ENCODE measurements around the gene TSHZ2. TPM values are rescaled to one million over a fixed set of nuclear protein-coding genes. Genes with fewer than 3 reads are reported as not detected.

TSHZ2 gene
- total and polyA plus RNA-seq, 2 experiments from 2014 or later = 1.1 to 5.2 TPM

DNA sequence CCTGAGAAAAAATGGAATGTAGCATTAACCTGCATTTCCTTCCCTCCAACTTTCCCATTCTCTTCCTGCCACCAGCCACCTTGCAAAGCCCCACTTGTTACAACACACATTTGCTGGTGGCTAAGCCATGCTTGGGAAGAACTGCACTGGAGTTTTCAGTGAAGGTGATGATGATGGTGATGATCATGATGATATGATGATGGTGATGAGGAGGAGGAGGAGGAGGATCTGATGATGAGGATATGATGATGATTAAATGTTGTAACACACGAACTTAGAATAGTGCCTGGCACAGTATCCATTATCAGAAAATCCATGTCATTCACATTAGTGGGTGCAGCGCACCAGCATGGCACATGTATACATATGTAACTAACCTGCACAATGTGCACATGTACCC, 297.2 kb downstream of the TSHZ2 start:
- H3K4me1 ChIP-seq (ENCODE audit: insufficient read depth) = no peaks in the 10 kb centered on the region
- no peak overlapping the region for H3K27ac ChIP-seq
- H4K20me1 ChIP-seq (ENCODE audit: insufficient read depth, poor library complexity, severe bottlenecking) = no peaks in the 10 kb centered on the region
- TF ChIP-seq, protein P1, sequence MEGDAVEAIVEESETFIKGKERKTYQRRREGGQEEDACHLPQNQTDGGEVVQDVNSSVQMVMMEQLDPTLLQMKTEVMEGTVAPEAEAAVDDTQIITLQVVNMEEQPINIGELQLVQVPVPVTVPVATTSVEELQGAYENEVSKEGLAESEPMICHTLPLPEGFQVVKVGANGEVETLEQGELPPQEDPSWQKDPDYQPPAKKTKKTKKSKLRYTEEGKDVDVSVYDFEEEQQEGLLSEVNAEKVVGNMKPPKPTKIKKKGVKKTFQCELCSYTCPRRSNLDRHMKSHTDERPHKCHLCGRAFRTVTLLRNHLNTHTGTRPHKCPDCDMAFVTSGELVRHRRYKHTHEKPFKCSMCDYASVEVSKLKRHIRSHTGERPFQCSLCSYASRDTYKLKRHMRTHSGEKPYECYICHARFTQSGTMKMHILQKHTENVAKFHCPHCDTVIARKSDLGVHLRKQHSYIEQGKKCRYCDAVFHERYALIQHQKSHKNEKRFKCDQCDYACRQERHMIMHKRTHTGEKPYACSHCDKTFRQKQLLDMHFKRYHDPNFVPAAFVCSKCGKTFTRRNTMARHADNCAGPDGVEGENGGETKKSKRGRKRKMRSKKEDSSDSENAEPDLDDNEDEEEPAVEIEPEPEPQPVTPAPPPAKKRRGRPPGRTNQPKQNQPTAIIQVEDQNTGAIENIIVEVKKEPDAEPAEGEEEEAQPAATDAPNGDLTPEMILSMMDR (IDR thresholded peaks at IDR 0.05; ENCODE audit: poor library complexity) = no peak
- no peak for TF ChIP-seq EZH2phosphoT487 (IDR thresholded peaks at IDR 0.05; ENCODE audit: low read depth, severe bottlenecking, unreplicated experiment)
- no peak for TF ChIP-seq EZH2 (IDR thresholded peaks at IDR 0.05; ENCODE audit: borderline replicate concordance)
- no peaks in the 10 kb centered on the region for H3K79me2 ChIP-seq
- no peaks in the 10 kb centered on the region for H3K27me3 ChIP-seq
- H3K36me3 ChIP-seq (replicated peaks; ENCODE audit: insufficient read depth, low read depth) = no peaks in the 10 kb centered on the region
- H3K4me3 ChIP-seq = no peak overlapping the region
- no peaks in the 10 kb centered on the region for H3K9me3 ChIP-seq (ENCODE audit: low read depth)
- DNase-seq (ENCODE audit: low spot score) = no peak
- no peak overlapping the region for H3K4me2 ChIP-seq
- WGBS (ENCODE audit: low lambda C conversion rate, missing lambda C conversion rate) = 94% methylated on average over 2 of the region's 2 CpGs
- no peaks in the 10 kb centered on the region for H3K9me2 ChIP-seq (replicated peaks; ENCODE audit: insufficient read depth)
- no peak overlapping the region for H2AFZ ChIP-seq

DNA sequence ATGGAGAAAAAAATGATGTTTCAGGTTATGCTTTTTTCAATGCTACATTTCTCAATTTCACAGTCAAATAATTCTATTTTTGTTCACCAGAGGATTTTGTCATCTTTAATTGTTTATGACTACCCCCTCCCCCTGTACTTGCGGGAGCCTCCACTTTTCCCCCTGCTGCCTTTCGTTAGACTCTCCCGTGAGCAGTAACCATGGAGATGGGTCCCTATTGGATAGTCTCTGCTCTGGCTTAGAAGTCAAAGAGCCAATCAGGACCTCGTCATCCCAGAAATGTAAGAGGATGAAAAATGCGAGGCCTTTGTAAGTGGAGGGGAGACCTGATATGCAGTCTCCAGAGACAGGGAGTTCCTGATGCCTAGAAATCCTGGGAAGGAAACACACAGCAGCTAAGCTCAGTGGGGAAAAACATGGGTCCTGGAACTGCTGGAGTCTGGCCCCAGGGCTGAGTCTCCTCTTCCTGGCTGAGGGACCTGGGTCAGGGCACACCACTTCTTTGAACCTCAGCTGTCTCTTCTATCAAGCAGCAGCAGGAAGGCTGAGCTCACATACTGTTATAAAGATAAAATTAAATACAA, 298.7 kb downstream of the TSHZ2 start:
- Histone ChIP-seq H3K9me2 (replicated peaks; ENCODE audit: insufficient read depth) (no peaks in the 10 kb centered on the region), H3K79me2 (no peaks in the 10 kb centered on the region), H3K4me2 (no peak overlapping the region), H4K20me1 (ENCODE audit: insufficient read depth, poor library complexity, severe bottlenecking) (no peaks in the 10 kb centered on the region), H3K36me3 (replicated peaks; ENCODE audit: insufficient read depth, low read depth) (no peaks in the 10 kb centered on the region), H3K9me3 (ENCODE audit: low read depth) (no peaks in the 10 kb centered on the region), H3K27me3 (no peaks in the 10 kb centered on the region), H3K4me3 (no peak overlapping the region), H2AFZ (no peak overlapping the region), H3K4me1 (ENCODE audit: insufficient read depth) (no peaks in the 10 kb centered on the region), H3K27ac (no peak overlapping the region)
- no peak for DNase-seq (ENCODE audit: low spot score)
- TF ChIP-seq, protein P1 (IDR thresholded peaks at IDR 0.05; ENCODE audit: poor library complexity) = no peak
- TF ChIP-seq EZH2 (IDR thresholded peaks at IDR 0.05; ENCODE audit: borderline replicate concordance) = no peak
- no peak for TF ChIP-seq EZH2phosphoT487 (IDR thresholded peaks at IDR 0.05; ENCODE audit: low read depth, severe bottlenecking, unreplicated experiment)
- 85% methylated on average over 5 of the region's 5 CpGs for WGBS (ENCODE audit: low lambda C conversion rate, missing lambda C conversion rate)

DNA sequence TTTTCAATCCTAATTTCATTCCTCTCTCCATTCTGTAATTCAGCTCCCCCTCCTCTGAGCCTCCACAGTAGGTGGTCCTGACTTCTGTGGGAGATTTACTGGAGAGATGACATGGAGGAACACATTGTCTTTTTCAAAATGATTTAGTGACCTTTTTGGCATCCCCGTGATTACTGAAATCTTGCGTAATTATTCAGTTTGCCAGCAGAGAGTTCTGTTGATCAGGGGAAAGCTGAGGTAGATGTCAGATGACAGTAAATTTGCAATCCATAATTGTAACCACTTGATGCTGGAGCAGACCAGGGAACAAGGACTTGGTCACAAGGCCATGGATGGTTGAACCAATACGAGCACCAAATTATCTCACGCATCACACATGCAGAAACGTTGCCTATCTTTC, 302.2 kb downstream of the TSHZ2 start:
- Histone ChIP-seq H2AFZ (no peak overlapping the region), H3K9me3 (ENCODE audit: low read depth) (no peaks in the 10 kb centered on the region), H3K4me3 (no peak overlapping the region), H3K79me2 (no peaks in the 10 kb centered on the region), H3K27me3 (no peaks in the 10 kb centered on the region), H3K4me2 (no peak overlapping the region), H4K20me1 (ENCODE audit: insufficient read depth, poor library complexity, severe bottlenecking) (no peaks in the 10 kb centered on the region), H3K9me2 (replicated peaks; ENCODE audit: insufficient read depth) (no peaks in the 10 kb centered on the region), H3K4me1 (ENCODE audit: insufficient read depth) (no peaks in the 10 kb centered on the region), H3K27ac (no peak overlapping the region), H3K36me3 (replicated peaks; ENCODE audit: insufficient read depth, low read depth) (no peaks in the 10 kb centered on the region)
- DNase-seq (ENCODE audit: low spot score) = no peak
- TF ChIP-seq EZH2 (IDR thresholded peaks at IDR 0.05; ENCODE audit: borderline replicate concordance) = no peak
- TF ChIP-seq, protein P1 (IDR thresholded peaks at IDR 0.05; ENCODE audit: poor library complexity) = no peak
- TF ChIP-seq EZH2phosphoT487 (IDR thresholded peaks at IDR 0.05; ENCODE audit: low read depth, severe bottlenecking, unreplicated experiment) = no peak
- 92% methylated on average over 5 of the region's 5 CpGs for WGBS (ENCODE audit: low lambda C conversion rate, missing lambda C conversion rate)
